ENCODE measurements around the gene C4BPB. TPM values are rescaled to one million over a fixed set of nuclear protein-coding genes. Genes with fewer than 3 reads are reported as not detected.

Gene C4BPB
- total and polyA plus RNA-seq, 2 experiments from 2014 or later: not detected

- H3K9ac ChIP-seq: no peak overlapping the region
- H3K27me3 ChIP-seq (replicated peaks; ENCODE audit: insufficient read depth): no peaks in the 10 kb centered on the region
- in situ Hi-C loops (cut with MboI): no loop called here
- DNase-seq: no peak
- H3K36me3 ChIP-seq (ENCODE audit: low read depth): no peaks in the 10 kb centered on the region
- no peaks in the 10 kb centered on the region for H3F3A ChIP-seq (ENCODE audit: insufficient read depth)
- no peak overlapping the region for H3K27ac ChIP-seq
- H3K4me1 ChIP-seq (ENCODE audit: insufficient read depth): no peaks in the 10 kb centered on the region
- no peak overlapping the region for H3K4me2 ChIP-seq (ENCODE audit: unreplicated experiment)
- TF ChIP-seq EZH2phosphoT487 (IDR thresholded peaks at IDR 0.05; ENCODE audit: insufficient read depth, low read depth) (no peak), EZH2 (IDR thresholded peaks at IDR 0.05; ENCODE audit: insufficient read depth, poor library complexity, severe bottlenecking) (no peak)
- H3K79me2 ChIP-seq (ENCODE audit: insufficient read depth): no peaks in the 10 kb centered on the region
- no peaks in the 10 kb centered on the region for H4K20me1 ChIP-seq (ENCODE audit: insufficient read depth)
- H3K9me2 ChIP-seq (ENCODE audit: insufficient read depth): no peaks in the 10 kb centered on the region
- WGBS, 2 experiments (ENCODE audit: low coverage in 1 of 2, low lambda C conversion rate in 2 of 2, missing lambda C conversion rate in 2 of 2): 39 to 40% methylated on average over 1 of the region's 1 CpG
- H2AFZ ChIP-seq: no peak overlapping the region
- no peak overlapping the region for H3K4me3 ChIP-seq
- no peaks in the 10 kb centered on the region for H3K9me3 ChIP-seq (ENCODE audit: low read depth)
These were observed 26.6 kb upstream of the C4BPB start for GRCh38 chr1:207062058-207062457.

- H3K4me3 ChIP-seq: no peak overlapping the region
- H3K9me3 ChIP-seq (ENCODE audit: low read depth): no peaks in the 10 kb centered on the region
- H3K4me2 ChIP-seq (ENCODE audit: unreplicated experiment): no peak overlapping the region
- H3K79me2 ChIP-seq (ENCODE audit: insufficient read depth): no peaks in the 10 kb centered on the region
- H3K9ac ChIP-seq: no peak overlapping the region
- H3F3A ChIP-seq (ENCODE audit: insufficient read depth): no peaks in the 10 kb centered on the region
- no peak overlapping the region for H3K27ac ChIP-seq
- H3K36me3 ChIP-seq (ENCODE audit: low read depth): no peaks in the 10 kb centered on the region
- no peaks in the 10 kb centered on the region for H3K4me1 ChIP-seq (ENCODE audit: insufficient read depth)
- 93 to 95% methylated on average over 5 of the region's 5 CpGs for WGBS, 2 experiments (ENCODE audit: low coverage in 1 of 2, low lambda C conversion rate in 2 of 2, missing lambda C conversion rate in 2 of 2)
- DNase-seq: no peak
- H3K9me2 ChIP-seq (ENCODE audit: insufficient read depth): no peaks in the 10 kb centered on the region
- no peak for TF ChIP-seq EZH2 (IDR thresholded peaks at IDR 0.05; ENCODE audit: insufficient read depth, poor library complexity, severe bottlenecking)
- TF ChIP-seq EZH2phosphoT487 (IDR thresholded peaks at IDR 0.05; ENCODE audit: insufficient read depth, low read depth): no peak
- H3K27me3 ChIP-seq (replicated peaks; ENCODE audit: insufficient read depth): no peaks in the 10 kb centered on the region
- no peak overlapping the region for H2AFZ ChIP-seq
- in situ Hi-C loops (cut with MboI): no loop called here
- H4K20me1 ChIP-seq (ENCODE audit: insufficient read depth): no peaks in the 10 kb centered on the region
These were observed 25.6 kb upstream of the C4BPB start for GRCh38 chr1:207063014-207063413.

GRCh38 chr1:207064561-207064960 lies 24.1 kb upstream of the C4BPB start:
- no peak overlapping the region for H3K9ac ChIP-seq
- H3K4me2 ChIP-seq (ENCODE audit: unreplicated experiment): no peak overlapping the region
- H4K20me1 ChIP-seq (ENCODE audit: insufficient read depth): no peaks in the 10 kb centered on the region
- H3K4me1 ChIP-seq (ENCODE audit: insufficient read depth): no peaks in the 10 kb centered on the region
- WGBS, 2 experiments (ENCODE audit: low coverage in 1 of 2, low lambda C conversion rate in 2 of 2, missing lambda C conversion rate in 2 of 2): 69 to 72% methylated on average over 3 to 8 of the region's 8 CpGs
- H2AFZ ChIP-seq: no peak overlapping the region
- H3F3A ChIP-seq (ENCODE audit: insufficient read depth): no peaks in the 10 kb centered on the region
- H3K4me3 ChIP-seq: no peak overlapping the region
- H3K27ac ChIP-seq: no peak overlapping the region
- H3K9me2 ChIP-seq (ENCODE audit: insufficient read depth): no peaks in the 10 kb centered on the region
- no peaks in the 10 kb centered on the region for H3K79me2 ChIP-seq (ENCODE audit: insufficient read depth)
- H3K9me3 ChIP-seq (ENCODE audit: low read depth): no peaks in the 10 kb centered on the region
- no peak for DNase-seq
- TF ChIP-seq EZH2phosphoT487 (IDR thresholded peaks at IDR 0.05; ENCODE audit: insufficient read depth, low read depth) (no peak), EZH2 (IDR thresholded peaks at IDR 0.05; ENCODE audit: insufficient read depth, poor library complexity, severe bottlenecking) (no peak)
- in situ Hi-C loops (cut with MboI): no loop called here
- H3K36me3 ChIP-seq (ENCODE audit: low read depth): no peaks in the 10 kb centered on the region
- H3K27me3 ChIP-seq (replicated peaks; ENCODE audit: insufficient read depth): no peaks in the 10 kb centered on the region

- in situ Hi-C loops (cut with MboI): no loop called here
- H3K4me1 ChIP-seq (ENCODE audit: insufficient read depth): no peaks in the 10 kb centered on the region
These were observed 21.5 kb upstream of the C4BPB start for GRCh38 chr1:207067185-207067584.

GRCh38 chr1:207067665-207068064 lies 21.0 kb upstream of the C4BPB start:
- Histone ChIP-seq H3K9me2 (ENCODE audit: insufficient read depth) (no peaks in the 10 kb centered on the region), H3K9ac (no peak overlapping the region), H3K36me3 (ENCODE audit: low read depth) (no peaks in the 10 kb centered on the region), H3K4me3 (no peak overlapping the region), H2AFZ (no peak overlapping the region), H3K4me2 (ENCODE audit: unreplicated experiment) (no peak overlapping the region), H3K9me3 (ENCODE audit: low read depth) (no peaks in the 10 kb centered on the region), H3K27ac (no peak overlapping the region), H3F3A (ENCODE audit: insufficient read depth) (no peaks in the 10 kb centered on the region), H4K20me1 (ENCODE audit: insufficient read depth) (no peaks in the 10 kb centered on the region), H3K4me1 (ENCODE audit: insufficient read depth) (no peaks in the 10 kb centered on the region), H3K79me2 (ENCODE audit: insufficient read depth) (no peaks in the 10 kb centered on the region), H3K27me3 (replicated peaks; ENCODE audit: insufficient read depth) (no peaks in the 10 kb centered on the region)
- 83 to 88% methylated on average over 5 of the region's 5 CpGs for WGBS, 2 experiments (ENCODE audit: low coverage in 1 of 2, low lambda C conversion rate in 2 of 2, missing lambda C conversion rate in 2 of 2)
- no peak for DNase-seq
- in situ Hi-C loops (cut with MboI): no loop called here
- TF ChIP-seq EZH2phosphoT487 (IDR thresholded peaks at IDR 0.05; ENCODE audit: insufficient read depth, low read depth): no peak
- no peak for TF ChIP-seq EZH2 (IDR thresholded peaks at IDR 0.05; ENCODE audit: insufficient read depth, poor library complexity, severe bottlenecking)

More at GRCh38 chr1:207067185-207067584, 21.5 kb upstream of the C4BPB start:
- H3K27ac ChIP-seq: no peak overlapping the region
- no peaks in the 10 kb centered on the region for H3K9me3 ChIP-seq (ENCODE audit: low read depth)
- H4K20me1 ChIP-seq (ENCODE audit: insufficient read depth): no peaks in the 10 kb centered on the region
- no peak overlapping the region for H2AFZ ChIP-seq
- no peak for TF ChIP-seq EZH2 (IDR thresholded peaks at IDR 0.05; ENCODE audit: insufficient read depth, poor library complexity, severe bottlenecking)
- TF ChIP-seq EZH2phosphoT487 (IDR thresholded peaks at IDR 0.05; ENCODE audit: insufficient read depth, low read depth): no peak
- H3F3A ChIP-seq (ENCODE audit: insufficient read depth): no peaks in the 10 kb centered on the region
- 47 to 64% methylated on average over 3 of the region's 3 CpGs for WGBS, 2 experiments (ENCODE audit: low coverage in 1 of 2, low lambda C conversion rate in 2 of 2, missing lambda C conversion rate in 2 of 2)
- H3K27me3 ChIP-seq (replicated peaks; ENCODE audit: insufficient read depth): no peaks in the 10 kb centered on the region
- H3K36me3 ChIP-seq (ENCODE audit: low read depth): no peaks in the 10 kb centered on the region
- no peaks in the 10 kb centered on the region for H3K9me2 ChIP-seq (ENCODE audit: insufficient read depth)
- H3K79me2 ChIP-seq (ENCODE audit: insufficient read depth): no peaks in the 10 kb centered on the region
- DNase-seq: no peak
- H3K9ac ChIP-seq: no peak overlapping the region
- no peak overlapping the region for H3K4me3 ChIP-seq
- H3K4me2 ChIP-seq (ENCODE audit: unreplicated experiment): no peak overlapping the region

All from GM23248 (cell line).